Measurements from ENCODE around the gene UBE2J2. TPM values are rescaled to one million over a fixed set of nuclear protein-coding genes. Genes with fewer than 3 reads are reported as not detected.

UBE2J2 gene
- total and polyA plus RNA-seq, 2 experiments from 2014 or later, result 47.1 to 70.2 TPM

- TF ChIP-seq, protein P1, sequence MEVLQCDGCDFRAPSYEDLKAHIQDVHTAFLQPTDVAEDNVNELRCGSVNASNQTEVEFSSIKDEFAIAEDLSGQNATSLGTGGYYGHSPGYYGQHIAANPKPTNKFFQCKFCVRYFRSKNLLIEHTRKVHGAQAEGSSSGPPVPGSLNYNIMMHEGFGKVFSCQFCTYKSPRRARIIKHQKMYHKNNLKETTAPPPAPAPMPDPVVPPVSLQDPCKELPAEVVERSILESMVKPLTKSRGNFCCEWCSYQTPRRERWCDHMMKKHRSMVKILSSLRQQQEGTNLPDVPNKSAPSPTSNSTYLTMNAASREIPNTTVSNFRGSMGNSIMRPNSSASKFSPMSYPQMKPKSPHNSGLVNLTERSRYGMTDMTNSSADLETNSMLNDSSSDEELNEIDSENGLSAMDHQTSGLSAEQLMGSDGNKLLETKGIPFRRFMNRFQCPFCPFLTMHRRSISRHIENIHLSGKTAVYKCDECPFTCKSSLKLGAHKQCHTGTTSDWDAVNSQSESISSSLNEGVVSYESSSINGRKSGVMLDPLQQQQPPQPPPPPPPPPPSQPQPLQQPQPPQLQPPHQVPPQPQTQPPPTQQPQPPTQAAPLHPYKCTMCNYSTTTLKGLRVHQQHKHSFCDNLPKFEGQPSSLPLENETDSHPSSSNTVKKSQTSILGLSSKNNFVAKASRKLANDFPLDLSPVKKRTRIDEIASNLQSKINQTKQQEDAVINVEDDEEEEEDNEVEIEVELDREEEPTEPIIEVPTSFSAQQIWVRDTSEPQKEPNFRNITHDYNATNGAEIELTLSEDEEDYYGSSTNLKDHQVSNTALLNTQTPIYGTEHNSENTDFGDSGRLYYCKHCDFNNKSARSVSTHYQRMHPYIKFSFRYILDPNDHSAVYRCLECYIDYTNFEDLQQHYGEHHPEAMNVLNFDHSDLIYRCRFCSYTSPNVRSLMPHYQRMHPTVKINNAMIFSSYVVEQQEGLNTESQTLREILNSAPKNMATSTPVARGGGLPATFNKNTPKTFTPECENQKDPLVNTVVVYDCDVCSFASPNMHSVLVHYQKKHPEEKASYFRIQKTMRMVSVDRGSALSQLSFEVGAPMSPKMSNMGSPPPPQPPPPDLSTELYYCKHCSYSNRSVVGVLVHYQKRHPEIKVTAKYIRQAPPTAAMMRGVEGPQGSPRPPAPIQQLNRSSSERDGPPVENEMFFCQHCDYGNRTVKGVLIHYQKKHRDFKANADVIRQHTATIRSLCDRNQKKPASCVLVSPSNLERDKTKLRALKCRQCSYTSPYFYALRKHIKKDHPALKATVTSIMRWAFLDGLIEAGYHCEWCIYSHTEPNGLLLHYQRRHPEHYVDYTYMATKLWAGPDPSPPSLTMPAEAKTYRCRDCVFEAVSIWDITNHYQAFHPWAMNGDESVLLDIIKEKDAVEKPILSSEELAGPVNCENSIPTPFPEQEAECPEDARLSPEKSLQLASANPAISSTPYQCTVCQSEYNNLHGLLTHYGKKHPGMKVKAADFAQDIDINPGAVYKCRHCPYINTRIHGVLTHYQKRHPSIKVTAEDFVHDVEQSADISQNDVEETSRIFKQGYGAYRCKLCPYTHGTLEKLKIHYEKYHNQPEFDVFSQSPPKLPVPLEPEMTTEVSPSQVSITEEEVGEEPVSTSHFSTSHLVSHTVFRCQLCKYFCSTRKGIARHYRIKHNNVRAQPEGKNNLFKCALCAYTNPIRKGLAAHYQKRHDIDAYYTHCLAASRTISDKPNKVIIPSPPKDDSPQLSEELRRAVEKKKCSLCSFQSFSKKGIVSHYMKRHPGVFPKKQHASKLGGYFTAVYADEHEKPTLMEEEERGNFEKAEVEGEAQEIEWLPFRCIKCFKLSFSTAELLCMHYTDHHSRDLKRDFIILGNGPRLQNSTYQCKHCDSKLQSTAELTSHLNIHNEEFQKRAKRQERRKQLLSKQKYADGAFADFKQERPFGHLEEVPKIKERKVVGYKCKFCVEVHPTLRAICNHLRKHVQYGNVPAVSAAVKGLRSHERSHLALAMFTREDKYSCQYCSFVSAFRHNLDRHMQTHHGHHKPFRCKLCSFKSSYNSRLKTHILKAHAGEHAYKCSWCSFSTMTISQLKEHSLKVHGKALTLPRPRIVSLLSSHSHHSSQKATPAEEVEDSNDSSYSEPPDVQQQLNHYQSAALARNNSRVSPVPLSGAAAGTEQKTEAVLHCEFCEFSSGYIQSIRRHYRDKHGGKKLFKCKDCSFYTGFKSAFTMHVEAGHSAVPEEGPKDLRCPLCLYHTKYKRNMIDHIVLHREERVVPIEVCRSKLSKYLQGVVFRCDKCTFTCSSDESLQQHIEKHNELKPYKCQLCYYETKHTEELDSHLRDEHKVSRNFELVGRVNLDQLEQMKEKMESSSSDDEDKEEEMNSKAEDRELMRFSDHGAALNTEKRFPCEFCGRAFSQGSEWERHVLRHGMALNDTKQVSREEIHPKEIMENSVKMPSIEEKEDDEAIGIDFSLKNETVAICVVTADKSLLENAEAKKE (CRISPR knock-in tag; IDR thresholded peaks at IDR 0.05), result no peak
- TF ChIP-seq NANOG (IDR thresholded peaks at IDR 0.05; ENCODE audit: borderline replicate concordance), result no peak
- TF ChIP-seq CREB1 (CRISPR knock-in tag; IDR thresholded peaks at IDR 0.05; ENCODE audit: low read depth), result no peak
- TF ChIP-seq POLR2AphosphoS5 (IDR thresholded peaks at IDR 0.05; ENCODE audit: low read depth), result no peak
- TF ChIP-seq REST (IDR thresholded peaks at IDR 0.05; ENCODE audit: unreplicated experiment), result no peak
- TF ChIP-seq, protein P2, sequence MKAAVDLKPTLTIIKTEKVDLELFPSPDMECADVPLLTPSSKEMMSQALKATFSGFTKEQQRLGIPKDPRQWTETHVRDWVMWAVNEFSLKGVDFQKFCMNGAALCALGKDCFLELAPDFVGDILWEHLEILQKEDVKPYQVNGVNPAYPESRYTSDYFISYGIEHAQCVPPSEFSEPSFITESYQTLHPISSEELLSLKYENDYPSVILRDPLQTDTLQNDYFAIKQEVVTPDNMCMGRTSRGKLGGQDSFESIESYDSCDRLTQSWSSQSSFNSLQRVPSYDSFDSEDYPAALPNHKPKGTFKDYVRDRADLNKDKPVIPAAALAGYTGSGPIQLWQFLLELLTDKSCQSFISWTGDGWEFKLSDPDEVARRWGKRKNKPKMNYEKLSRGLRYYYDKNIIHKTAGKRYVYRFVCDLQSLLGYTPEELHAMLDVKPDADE (IDR thresholded peaks at IDR 0.05), result no peak
These were observed 61.9 kb downstream of the UBE2J2 start (continued) for GRCh38 chr1:1211541-1212441.

Measured in GM23338 (cell line).